Spleen (tissue), 11 donors: Measurements from ENCODE around the gene OR4C45. TPM values are rescaled to one million over a fixed set of nuclear protein-coding genes. Genes with fewer than 3 reads are reported as not detected.

Experiments
- DNase-seq: peaks from one replicate; pipeline ENCODE4 v3.0.0-alpha.2; 2020
- H3K27ac ChIP-seq, 8 donors: fragments of 200-600 bp; sonication (generic) in 7 of 8; 1 replicate in 4 of 8; 2 replicates in 4 of 8; pipeline versions ENCODE4 v1.5.0 to v1.8.0; 2016 to 2021; ENCODE audit warnings: inconsistent platforms in 4 of 8, mild to moderate bottlenecking in 4 of 8, moderate library complexity in 1 of 8
- H3K27me3 ChIP-seq, 7 donors: fragments of 200-600 bp; sonication (generic) in 6 of 7; replicated peaks in 1 of 7; 1 replicate in 4 of 7; 2 replicates in 3 of 7; pipeline versions ENCODE4 v1.5.0 to v1.8.0; 2016 to 2021; ENCODE audit warnings: inconsistent platforms in 3 of 7, mild to moderate bottlenecking in 1 of 7
- H3K36me3 ChIP-seq, 6 donors: fragments of 200-600 bp; sonication (generic) in 5 of 6; 1 replicate in 4 of 6; 2 replicates in 2 of 6; pipeline versions ENCODE4 v1.5.0 to v1.8.0; 2016 to 2021; ENCODE audit warnings: inconsistent platforms in 2 of 6
- H3K4me1 ChIP-seq, 6 donors: fragments of 200-600 bp; sonication (generic) in 5 of 6; 1 replicate in 3 of 6; 2 replicates in 3 of 6; pipeline versions ENCODE4 v1.5.0 to v1.8.0; 2016 to 2021; ENCODE audit warnings: inconsistent platforms in 3 of 6
- H3K4me3 ChIP-seq, 8 donors: fragments of 200-600 bp; sonication (generic) in 7 of 8; 1 replicate in 4 of 8; 2 replicates in 4 of 8; pipeline versions ENCODE4 v1.5.0 to v1.8.0; 2016 to 2021; ENCODE audit warnings: inconsistent platforms in 4 of 8, mild to moderate bottlenecking in 4 of 8, moderate library complexity in 2 of 8
- H3K9me3 ChIP-seq, 8 donors: fragments of 200-600 bp; sonication (generic) in 7 of 8; 1 replicate in 4 of 8; 2 replicates in 4 of 8; pipeline versions ENCODE4 v1.5.0 to v1.8.0; 2016 to 2021; ENCODE audit warnings: inconsistent platforms in 4 of 8
- CTCF ChIP-seq, 11 experiments: fragments of 200-600 bp in 7 of 11; fragments of 450-650 bp in 4 of 11; sonication (generic) in 4 of 11; IDR thresholded peaks in 8 of 11; conservative IDR thresholded peaks in 3 of 11; 1 replicate in 7 of 11; 2 replicates in 4 of 11; pipeline versions ENCODE4 v1.4.0 to v1.8.0; 2016 to 2021; ENCODE audit warnings: antibody characterized with exemption in 11 of 11, inconsistent platforms in 4 of 11, mild to moderate bottlenecking in 1 of 11
- POLR2A ChIP-seq, 3 donors: fragments of 450-650 bp; IDR thresholded peaks; one replicate each; pipeline ENCODE4 v1.5.1; 2017; ENCODE audit warnings: antibody characterized with exemption in 3 of 3, mild to moderate bottlenecking in 1 of 3
- POLR2AphosphoS5 ChIP-seq, 3 donors: sonication (generic); formaldehyde crosslinking; IDR thresholded peaks; one replicate each; pipeline ENCODE4 v1.5.1; 2017; ENCODE audit warnings: antibody characterized with exemption in 3 of 3
- WGBS, 5 donors: extraction: QIAGEN DNeasy Blood & Tissue Kit in 3 of 5; methylation state at CpG; one replicate each; pipeline versions ENCODE4 v1.1.5 to v1.1.7; 2013 to 2018; 5-methylcytosine and 5-hydroxymethylcytosine counted together
- intact Hi-C: fragments of 100-400 bp; cut with DNase I; formaldehyde crosslinking; loops from one replicate; pipeline ENCODE4 v1.15.0; 2023; ENCODE audit warnings: low total_unique reads
- polyA plus RNA-seq, 3 donors: library from polyadenylated mRNA; stranded (reverse); fragments of 200-250 nt; gene quantifications; one replicate each; pipeline ENCODE4 v1.2.1, GENCODE V29; 2013
- total RNA-seq, 7 donors: library from RNA; depleted of rRNA in 3 of 7; stranded (reverse); fragments of >200 nt in 3 of 7; fragmentation: NEBNext Ultra II Directional in 4 of 7; extraction: Animal tissue kit (Norgen Biotek cat#: 25700) in 4 of 7; gene quantifications; one replicate each; pipeline versions ENCODE4 v1.1.0 to v1.2.1, GENCODE V29; 2016 to 2021
- donor health status: healthy with polysubstance abuse.
- donor health status: DM: no; HTN: no; CAD: no; lungs with moderate emphysema.
- donor health status: DM: no; HTN: no; CAD: no.
- donor health status: Bipolar disorder and iron deficiency.
- donor health status: healthy.
- donor health status: DM: no; HTN: no; CAD: no.
- donor health status: DM: yes; HTN: yes; CAD: no.

The OR4C45 gene
- total and polyA plus RNA-seq, 10 donors: not detected

DNA sequence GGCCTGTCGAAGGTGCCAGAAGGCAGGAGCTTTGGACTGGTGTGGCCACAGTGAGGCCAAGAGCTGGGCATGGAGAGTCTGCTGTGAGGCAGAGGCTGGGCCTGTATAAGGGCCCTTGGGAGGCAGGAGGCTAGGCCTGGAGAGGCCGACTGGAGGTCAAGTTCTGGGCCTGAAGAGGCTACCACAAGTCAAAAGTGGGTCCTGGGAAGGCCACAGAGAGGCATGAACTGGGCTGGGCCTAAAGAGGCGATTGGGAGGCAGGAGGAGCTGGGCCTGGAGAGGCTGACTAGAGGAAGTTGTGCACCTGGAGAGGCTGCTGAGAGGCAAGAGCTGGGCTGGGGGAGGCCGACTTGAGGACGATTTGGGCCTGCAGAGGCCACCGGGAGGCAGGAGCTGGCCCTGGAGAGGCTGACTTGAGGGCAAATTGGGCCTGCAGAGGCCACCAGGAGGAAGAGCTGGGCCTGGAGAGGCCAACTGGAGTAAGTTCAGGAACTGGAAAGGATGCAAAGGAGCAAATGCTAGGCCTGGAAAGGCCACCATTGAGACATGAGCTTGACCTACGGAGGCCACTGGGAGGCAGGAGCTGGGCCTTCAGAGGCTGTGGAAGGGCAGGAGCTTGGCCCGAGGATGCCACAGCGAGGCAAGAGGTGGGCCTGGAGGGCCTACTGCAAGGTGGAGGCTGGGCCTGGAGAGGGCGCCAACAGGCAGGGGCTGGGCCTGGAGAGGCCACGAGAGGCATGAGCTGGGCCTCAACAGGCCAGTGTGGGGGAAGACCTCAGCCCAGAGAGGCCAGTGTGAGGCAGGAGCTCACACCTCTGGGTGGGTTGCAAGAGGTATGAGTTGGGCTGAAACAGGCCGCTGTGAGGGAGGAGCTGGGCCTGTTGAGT lies 39.8 kb downstream of the OR4C45 start:
- no peak overlapping the region for H3K4me3 ChIP-seq
- no peaks in the 10 kb centered on the region for H3K36me3 ChIP-seq
- no peaks in the 10 kb centered on the region for H3K4me1 ChIP-seq
- H3K27ac ChIP-seq: no peak overlapping the region
- TF ChIP-seq POLR2A (IDR thresholded peaks at IDR 0.05): no peak
- TF ChIP-seq POLR2AphosphoS5 (IDR thresholded peaks at IDR 0.05): no peak
- TF ChIP-seq CTCF (IDR thresholded peaks at IDR 0.05 in 8 of 11, conservative IDR thresholded peaks at IDR 0.05 in 3 of 11): no peak
- WGBS, 5 donors: 73 to 82% (median 77%) methylated on average over 12 of the region's 12 CpGs
- intact Hi-C loops: no loop called here
- no peaks in the 10 kb centered on the region for H3K27me3 ChIP-seq
- H3K9me3 ChIP-seq: peaks cover 0 to 80% (median 33%) of the 10 kb centered on the region in 8 donors
- DNase-seq: no peak

DNA sequence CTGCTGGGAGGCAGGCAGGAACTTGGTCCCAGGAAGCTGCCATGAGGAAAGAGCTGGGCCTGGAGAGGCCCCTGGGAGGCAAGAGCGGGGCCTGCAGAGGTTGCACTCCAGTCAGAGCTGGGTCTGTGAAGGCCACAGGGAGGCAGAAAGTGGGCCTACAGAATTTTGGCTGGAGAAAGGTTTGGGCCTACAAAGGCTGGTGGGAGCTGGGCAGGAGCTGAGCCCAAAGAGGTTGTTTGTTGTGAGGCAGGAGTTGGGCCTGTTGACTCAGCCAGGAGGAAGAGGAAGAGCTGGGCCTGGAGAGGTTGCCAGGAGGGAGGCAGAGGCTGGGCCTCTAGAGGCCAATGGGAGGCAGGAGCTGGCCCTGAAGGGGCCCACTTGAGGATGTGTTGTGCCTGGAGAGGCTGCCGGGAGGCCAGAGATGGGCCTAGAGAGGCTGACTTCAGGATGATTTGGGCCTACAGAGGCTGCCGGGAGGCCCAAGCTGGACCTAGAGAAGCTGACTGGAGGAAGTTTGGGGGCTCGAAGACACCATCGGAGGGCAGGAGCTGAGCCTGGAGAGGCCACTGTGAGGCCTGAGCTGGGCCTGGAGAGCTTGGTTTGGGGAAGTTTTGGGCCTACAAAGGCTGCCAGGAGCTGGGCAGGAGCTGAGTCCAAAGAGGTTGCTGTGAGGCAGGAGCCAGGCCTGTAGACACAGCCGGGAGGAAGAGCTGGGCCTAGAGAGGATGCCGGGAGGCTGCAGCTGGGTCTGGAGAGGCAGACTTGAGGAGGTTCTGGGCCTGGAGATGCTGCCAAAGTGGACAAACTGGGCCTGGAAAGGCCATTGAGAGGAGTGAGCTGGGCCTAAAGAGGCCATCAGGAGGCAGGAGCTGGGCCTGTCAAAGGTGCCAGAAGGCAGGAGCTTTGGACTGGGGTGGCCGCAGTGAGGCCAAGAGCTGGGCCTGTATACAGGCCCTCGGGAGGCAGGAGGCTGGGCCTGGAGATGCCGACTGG lies 40.7 kb downstream of the OR4C45 start:
- Histone ChIP-seq H3K4me3 (no peak overlapping the region), H3K9me3 (peaks cover 0 to 89% (median 33%) of the 10 kb centered on the region in 8 donors), H3K27ac (no peak overlapping the region), H3K27me3 (no peaks in the 10 kb centered on the region), H3K36me3 (no peaks in the 10 kb centered on the region), H3K4me1 (no peaks in the 10 kb centered on the region)
- no peak for DNase-seq
- WGBS, 5 donors: 83 to 87% (median 84%) methylated on average over 10 of the region's 10 CpGs
- intact Hi-C loops: no loop called here
- no peak for TF ChIP-seq POLR2A (IDR thresholded peaks at IDR 0.05)
- no peak for TF ChIP-seq CTCF (IDR thresholded peaks at IDR 0.05 in 8 of 11, conservative IDR thresholded peaks at IDR 0.05 in 3 of 11)
- no peak for TF ChIP-seq POLR2AphosphoS5 (IDR thresholded peaks at IDR 0.05)

- Histone ChIP-seq H3K27ac (no peak overlapping the region), H3K4me3 (no peak overlapping the region), H3K27me3 (no peaks in the 10 kb centered on the region), H3K4me1 (no peaks in the 10 kb centered on the region), H3K36me3 (no peaks in the 10 kb centered on the region), H3K9me3 (peaks cover 0 to 94% (median 35%) of the 10 kb centered on the region in 8 donors)
- TF ChIP-seq POLR2AphosphoS5 (IDR thresholded peaks at IDR 0.05): no peak
- TF ChIP-seq CTCF (IDR thresholded peaks at IDR 0.05 in 8 of 11, conservative IDR thresholded peaks at IDR 0.05 in 3 of 11): no peak
- no peak for TF ChIP-seq POLR2A (IDR thresholded peaks at IDR 0.05)
- intact Hi-C loops: no loop called here
- WGBS, 5 donors: 84 to 90% (median 84%) methylated on average over 6 of the region's 6 CpGs
- no peak for DNase-seq
Observed at GRCh38 chr11:50074161-50074560, 41.5 kb downstream of the OR4C45 start.
